GM19328 (cell line): ENCODE measurements around the gene LAPTM5.
"Not testable (repeated sequence)": the region's sequence is repeated elsewhere in the genome, so short reads cannot be mapped to it uniquely, and the experiment has no call there.

ENCODE experiments used
- ATAC-seq: cut with Tn5 transposase; IDR thresholded peaks from one replicate; pipeline ENCODE4 v1.9.1; 2021; ENCODE audit warnings: mild to moderate bottlenecking, moderate library complexity; ENCODE audit not compliant: unreplicated experiment

The LAPTM5 gene

DNA sequence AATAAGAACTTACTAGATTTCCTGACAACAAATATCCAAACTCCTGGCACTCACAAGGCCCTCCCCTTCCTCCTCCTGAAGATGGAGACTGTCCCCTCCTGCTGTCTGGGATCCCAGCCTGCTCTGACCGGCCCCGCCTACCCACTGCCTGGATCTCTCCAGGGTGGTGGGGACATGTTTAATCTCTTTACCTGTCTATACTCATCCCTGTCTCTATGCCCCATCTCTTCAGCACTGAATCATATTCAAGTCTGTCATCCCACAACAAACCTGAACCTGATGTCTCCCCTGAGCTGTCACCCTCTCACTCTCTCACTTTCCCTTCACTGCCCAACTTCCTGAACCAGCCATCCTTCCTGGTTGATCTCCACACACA lies 56.3 kb downstream of the LAPTM5 start:
- ATAC-seq, result no peak

DNA sequence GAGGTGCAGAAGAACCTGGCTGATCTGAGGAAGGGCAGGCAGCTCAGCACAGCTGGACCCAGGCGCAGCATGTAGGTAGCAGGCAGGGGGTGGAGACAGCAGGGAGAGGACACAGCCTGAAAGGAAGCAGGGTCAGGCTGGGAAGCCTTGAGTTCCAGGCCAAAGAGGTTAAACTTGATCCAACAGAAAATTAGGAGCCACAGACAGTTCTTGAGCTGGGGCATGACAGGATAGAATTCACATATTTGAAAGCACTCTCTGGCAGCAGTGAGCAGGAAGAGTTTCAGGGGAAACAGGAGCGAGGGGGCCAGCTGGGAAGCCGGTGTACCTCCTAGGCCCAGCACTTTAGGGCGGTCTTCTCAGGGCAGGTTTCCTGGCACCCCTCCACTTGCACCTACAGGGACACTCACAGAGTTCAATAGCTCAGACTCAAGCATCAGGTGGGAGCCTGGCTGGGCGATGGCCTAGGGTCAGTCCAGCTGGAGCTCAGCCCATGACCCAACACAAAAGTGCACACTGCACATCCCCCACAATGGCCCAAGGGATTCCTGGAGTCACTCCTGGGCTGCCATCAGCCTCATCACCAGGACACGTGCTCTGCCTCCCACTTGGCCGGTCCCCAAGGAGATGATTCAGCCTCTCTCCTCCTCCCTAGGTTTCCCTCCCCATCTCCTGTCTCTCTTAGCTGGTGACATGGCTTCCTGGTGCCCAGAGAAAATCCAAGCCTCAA lies 56.9 kb downstream of the LAPTM5 start:
- ATAC-seq, result no peak

DNA sequence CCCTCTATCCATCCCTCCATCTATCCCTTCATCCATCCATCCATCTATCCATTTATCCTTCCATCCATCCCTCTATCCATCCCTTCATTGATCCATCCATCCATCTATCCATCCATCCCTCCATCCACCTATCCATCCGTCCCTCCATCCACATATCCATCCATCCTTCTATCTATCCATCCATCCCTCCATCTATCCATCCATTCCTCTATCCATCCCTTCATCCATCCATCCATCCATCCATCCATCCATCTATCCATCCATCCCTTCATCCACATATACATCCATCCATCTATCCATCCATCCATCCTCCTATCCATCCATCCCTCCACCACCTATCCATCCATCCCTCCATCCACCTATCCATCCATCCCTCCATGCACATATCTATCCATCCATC lies 57.8 kb downstream of the LAPTM5 start:
- no peak for ATAC-seq

DNA sequence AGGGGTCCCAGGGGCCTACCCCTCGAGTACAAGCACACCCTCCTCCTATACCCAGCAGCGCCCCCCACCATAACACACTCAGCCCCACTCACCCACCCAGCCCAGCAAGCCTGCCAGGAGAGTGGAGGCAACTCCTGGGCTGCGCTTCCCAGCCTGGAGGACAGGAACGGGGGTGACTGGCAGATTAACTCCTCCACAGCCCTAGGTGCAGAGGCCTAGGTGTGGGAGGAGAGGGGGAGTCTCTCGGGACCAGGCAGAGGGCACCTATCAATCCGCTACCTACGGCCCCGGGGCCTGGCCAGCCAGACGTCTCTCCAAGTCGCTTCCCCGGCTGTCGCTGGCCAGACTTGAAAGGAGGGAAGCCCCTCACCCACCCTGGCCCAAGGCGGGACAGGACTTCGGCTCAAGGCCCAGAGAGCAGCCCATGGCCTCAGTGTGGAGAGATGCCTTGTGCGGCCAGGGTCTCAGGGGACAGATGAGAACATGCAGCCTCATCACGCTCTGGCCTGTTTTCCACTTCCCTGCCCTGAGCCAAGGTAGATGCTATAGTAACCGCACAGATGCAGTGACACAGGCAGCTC lies 59.1 kb downstream of the LAPTM5 start:
- ATAC-seq, result no peak

DNA sequence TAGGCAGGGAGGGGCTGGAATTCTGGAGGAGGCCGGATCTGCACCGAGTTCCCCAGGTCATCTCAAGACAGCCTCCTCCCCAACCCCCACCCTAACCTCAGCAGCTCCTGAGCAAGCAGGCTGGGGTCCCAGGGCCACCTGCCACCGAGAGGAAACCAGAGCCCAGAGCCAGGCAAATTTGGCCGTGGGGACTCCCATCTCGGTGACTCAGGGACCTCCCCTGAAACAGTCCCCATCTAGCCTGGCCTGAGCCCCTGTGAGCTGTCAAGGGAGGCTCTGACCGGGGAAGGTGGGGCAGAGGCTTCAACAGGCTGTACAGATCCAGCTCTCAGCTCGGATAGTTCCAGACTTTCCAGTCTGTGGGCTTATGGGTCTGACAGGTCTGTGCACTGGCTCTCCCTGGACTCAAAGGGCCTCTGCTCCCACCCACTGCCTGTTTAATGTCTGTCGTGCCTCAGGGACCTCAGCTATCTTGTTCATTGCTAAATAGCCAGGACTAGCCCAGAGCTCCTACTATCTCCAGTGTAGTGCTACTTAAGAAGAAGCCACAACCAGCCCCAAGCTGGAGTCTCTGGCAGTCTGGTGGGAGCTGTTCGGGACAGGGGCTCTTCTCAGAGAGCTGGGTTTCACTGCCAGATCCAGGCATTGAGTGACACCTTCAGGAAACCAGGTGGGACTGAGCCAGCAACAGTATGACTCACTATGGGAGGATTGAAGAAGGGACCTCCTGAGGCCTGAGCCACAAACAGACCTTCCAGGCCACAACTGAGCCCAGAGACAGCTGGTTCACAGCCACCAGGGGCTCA lies 59.8 kb downstream of the LAPTM5 start:
- ATAC-seq, result no peak

DNA sequence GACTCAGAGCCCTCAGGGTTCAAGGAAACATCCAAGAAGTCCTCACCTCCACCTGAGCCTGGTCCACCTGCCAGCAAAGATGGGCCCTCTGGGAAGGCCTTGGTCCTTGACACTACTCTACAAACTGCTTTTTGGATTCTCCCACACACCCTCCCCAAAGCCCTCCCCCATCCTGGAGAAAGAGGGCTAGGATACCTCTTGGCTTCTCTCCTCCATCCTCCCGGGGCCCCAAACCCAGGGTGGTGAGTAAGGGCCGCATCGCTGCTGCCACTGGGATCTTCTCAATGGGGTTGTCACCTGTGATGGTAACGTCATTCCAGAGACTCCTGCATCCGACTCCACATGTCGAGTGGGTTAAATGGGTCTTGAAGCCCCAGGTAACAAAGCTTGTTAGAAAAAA lies 60.7 kb downstream of the LAPTM5 start:
- ATAC-seq, result no peak

DNA sequence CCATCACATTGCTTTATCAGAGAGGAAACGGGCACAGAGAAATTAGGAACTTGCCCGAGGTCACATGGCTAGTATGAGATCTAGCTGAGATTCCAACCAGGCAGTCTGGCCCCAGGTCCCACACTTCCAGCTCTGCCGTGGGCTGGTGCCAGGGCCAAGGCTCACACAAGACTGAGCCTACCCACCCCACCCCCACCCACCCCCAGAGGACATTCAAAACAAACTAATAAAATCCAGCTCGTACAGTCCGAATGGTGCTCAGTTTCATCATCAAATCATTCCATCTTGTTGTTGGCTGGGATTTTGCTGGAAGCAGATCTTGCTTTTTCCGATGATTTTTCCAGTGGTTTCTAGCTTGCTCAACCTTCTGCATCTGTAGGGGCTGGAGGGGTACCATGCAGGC lies 62.1 kb downstream of the LAPTM5 start:
- ATAC-seq, result no peak

DNA sequence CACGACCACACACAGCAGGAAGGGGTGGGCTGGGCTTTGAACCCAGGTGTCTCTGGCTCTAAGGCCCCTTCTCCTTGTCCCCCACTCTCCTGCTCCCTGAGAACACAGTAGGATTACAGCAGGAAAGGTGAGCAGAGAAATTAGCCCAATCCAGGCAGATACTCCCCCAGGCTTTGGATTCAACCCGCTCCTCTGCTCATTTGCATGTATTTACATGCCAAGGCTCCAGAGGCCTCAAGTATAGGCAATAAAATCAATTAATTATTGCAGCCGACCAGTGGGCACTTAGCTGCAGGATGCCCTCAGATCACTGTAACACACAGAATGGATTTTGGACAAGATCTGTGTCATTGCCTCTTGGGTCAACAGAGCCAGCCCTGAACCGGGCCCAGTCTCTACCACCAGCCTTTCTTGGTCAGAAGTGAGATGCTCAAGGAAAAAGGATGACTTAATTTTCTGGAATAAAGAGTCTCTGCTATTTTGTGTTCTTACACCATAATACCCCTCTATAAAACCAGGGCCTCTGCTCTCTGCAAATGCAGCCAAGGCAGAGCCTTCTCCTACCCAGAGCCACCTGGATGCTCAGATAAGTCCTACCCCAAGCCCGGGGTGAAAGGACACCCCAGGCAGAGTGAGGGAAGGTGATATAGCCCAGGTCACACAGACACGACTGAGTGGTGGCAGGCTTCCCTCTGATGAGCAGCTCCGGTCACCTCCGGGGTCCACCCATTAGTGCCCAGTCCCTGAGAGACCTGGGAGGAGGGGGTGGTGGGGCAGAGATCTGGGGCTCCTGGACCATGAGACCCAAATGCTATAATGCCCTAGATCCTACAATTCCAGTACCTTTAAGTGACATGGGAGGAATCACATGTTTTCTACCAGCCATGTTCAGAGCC lies 63.0 kb downstream of the LAPTM5 start:
- no peak for ATAC-seq

DNA sequence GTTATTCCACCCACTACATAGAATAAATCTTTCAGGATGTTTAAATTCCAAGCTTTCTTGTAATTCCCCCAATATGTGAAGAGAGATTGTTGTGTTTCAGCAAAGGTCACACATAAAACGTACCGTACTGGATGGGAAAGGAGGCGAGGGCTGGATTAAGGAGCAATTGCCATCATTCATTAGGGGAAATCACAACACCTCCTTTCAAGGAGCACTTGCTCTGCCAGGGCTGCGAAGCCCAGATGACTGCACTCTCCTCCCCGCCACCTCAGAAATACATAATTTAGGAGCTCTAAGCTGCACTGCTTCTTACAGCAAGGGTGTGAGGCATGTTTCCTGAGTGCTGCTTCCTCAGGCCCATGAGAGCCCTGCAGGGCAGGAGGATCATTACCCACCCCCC lies 63.8 kb downstream of the LAPTM5 start:
- ATAC-seq, result no peak

DNA sequence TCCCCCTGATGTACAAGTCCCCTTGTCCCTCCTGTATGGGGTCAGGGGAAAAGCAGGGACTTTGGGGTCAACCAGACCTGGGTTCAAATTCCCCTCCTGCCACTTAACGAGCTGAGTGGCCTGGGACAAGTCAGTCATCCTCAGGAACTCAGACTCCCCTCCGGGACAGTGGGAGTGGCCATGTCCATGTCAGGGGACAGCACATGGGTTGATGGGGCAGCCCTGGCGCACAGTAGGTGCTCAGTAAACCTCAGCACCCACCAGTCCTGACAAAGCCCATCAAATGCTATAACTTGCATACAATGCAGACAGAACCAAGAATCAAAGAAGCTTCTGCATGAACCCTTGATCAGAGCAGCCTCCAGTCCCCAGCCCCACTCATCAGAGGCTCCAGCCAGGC lies 64.2 kb downstream of the LAPTM5 start:
- ATAC-seq, result no peak

DNA sequence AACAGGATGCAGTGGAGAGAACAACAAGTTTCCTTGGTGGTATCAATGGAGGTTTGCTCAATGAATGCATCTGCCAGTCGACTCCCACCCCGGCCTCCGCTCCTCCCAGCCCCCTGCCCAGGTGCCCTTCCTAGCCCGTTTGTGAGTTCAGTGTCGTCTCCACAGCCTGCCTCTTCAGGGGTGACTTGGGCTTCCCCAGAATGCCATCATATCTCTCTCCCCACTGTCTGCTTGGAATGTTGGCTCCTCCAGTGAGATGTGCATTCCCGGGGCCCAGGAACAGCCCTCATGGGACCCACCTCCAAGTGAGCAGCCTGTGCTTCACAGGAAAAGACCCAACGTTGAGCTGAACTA lies 64.6 kb downstream of the LAPTM5 start:
- no peak for ATAC-seq

DNA sequence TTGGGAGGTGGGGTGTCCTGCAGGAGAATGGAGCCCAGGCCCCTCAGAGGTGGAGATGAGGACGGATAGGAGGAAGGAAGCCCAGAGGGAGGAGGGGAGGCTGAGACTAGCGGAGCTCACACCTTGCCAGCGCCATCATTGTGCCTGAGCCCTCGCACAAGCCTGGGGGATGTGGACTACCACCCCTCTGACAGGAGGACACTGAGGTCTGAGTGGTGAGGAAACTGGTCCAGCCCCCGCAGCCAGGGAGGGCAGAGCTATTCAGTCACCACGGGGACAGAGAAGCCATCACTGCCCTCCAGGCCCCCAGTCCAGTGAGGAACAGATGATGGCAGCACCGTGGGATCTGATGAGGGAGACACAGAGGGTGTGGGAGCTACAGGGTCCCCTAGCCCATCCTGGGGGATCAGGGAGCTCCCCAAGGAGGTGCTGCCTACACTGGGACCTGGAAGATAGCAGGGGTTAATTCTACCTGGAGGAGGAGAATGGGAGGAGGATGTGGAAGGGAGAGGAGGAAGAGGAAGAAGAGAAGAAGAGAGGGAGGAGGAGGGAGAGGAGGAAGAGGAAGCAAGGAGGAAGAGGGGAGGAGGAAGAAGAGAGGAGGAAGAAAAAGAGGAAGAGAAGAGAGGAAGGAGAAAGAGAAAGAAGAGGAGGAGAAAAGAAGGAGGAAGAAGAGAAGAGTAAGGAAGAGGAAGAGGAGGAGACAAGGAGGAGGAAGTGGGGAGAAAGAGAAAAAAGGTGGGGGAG lies 65.2 kb downstream of the LAPTM5 start:
- no peak for ATAC-seq

DNA sequence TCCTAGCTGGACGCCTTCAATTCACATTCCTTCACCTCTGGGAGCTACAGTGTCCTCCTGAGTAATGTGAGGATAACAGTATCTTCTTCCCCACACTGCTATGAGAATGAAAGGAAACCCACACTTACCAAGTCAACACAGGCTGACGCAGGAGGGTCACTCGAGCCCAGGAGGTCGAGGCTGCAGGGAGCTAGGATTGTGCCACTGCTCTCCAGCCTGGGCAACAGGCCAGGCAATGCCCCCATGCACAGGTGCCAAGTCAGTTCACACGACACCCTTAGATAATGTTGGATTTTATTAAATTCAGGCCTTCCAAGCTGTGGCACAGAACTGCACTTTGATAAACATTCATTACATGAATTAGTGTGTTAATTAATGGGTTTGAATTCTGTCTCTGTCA lies 66.1 kb downstream of the LAPTM5 start:
- ATAC-seq, result no peak

DNA sequence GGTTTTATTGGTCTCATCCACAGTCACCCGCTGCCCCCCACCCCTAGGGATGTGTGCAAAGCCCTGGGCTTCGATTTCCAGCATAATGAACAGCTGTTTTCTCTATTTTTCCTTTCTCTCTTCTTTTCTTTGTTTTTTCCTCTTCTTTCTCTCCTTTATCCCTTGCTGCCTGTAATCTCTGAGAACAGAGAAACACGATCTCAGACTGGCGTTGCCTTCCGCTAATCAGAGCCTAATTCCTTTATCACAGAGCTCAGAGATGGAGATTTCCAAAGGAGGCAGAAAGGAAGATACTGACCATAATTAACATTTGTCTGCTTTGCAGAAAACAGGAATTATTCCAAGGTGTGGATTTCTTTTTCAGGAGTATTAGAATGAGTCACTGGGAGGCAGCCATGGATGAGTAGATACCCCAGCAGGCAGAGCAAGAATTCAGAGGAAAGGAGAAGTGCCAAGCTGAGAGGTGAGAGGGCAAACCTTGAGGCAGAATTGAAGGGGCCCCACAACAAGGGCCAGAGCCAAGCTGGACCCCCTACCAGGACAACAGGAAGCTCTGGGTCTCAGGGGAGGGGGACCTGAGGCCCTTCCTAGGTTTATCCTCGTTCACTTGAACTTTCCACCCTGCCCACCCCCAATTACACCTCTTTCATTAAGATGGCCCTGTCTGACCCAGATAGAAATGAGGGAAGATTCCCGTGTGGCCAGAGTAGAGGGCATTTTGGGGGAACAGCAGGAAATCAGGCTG lies 67.5 kb downstream of the LAPTM5 start:
- no peak for ATAC-seq

DNA sequence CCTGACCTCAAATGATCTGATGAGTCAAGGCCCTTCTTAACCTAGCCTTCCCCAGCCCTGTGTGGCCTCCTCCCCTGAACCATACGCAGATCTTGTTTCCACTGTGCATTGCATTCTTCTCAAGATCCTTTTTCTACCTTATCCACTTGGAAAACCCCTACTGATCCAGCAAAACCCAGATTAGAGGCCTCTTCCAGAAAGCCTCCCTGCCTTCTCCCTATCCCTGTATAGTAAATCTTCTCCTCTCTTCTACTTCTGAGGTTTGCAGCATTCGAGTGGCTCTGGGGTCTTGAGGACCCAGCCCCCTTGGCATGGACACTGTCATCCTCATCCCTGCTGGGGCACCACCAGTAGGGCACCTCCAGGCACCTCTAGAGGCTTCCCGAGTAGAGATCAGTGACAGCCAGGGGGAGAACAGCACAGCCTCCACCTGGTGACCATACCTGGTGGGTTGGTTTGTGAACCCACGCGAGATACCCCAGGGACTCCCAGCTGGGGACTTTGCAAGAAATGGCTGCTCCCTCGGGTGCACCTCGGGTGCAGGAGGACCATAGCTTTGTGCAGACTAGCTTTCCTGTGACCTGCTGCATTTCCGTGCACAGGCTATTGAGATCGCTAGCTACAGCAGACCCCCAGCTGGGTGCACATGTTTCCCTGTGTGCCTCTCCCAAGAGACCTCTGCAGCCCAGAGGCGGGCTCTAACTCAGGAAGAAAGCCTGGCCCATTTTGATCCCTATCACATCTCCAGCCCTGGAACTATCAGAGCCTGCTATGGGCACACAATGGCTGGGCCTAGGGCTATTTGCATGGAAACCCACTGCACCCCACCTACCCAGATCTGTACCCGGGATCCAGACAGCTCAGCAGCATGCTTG lies 68.4 kb downstream of the LAPTM5 start:
- ATAC-seq, result no peak

DNA sequence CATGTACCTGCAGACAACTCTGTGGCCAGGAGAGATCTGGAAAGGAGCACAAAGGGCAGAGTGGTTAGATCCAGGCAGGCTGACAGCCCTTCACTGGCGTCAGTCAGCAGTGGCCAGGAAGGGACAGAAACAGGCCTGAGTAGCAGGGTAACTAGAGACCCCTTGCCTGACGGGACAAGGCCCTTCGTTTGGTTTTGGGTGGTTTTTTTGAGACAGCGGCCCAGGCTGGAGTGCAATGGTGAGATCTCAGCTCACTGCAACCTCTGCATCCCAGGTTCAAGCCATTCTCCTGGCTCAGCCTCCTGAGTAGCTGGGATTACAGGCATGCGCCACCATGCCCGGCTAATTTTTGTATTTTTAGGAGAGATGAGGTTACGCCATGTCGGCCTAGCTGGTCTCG lies 69.1 kb downstream of the LAPTM5 start:
- not testable (repeated sequence) for ATAC-seq

DNA sequence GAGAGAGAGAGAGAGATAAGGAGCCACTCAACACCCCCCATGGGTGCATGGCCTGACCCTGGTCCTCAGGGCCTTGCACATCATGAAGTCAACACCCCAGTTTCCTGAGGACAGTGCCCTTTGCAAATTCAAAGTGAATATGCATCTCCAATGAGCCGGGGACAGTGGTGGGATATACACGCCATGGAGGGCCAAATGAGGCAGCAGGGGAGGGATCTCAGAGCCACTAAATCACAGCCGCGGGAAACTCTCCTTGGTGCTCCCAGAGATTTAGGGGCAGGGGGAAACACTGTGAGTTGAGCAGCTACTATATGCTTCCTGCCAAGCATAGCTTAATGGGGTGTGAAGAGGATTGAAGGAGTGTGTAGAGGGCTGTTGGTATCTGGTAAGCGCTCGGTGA lies 69.7 kb downstream of the LAPTM5 start:
- no peak for ATAC-seq

DNA sequence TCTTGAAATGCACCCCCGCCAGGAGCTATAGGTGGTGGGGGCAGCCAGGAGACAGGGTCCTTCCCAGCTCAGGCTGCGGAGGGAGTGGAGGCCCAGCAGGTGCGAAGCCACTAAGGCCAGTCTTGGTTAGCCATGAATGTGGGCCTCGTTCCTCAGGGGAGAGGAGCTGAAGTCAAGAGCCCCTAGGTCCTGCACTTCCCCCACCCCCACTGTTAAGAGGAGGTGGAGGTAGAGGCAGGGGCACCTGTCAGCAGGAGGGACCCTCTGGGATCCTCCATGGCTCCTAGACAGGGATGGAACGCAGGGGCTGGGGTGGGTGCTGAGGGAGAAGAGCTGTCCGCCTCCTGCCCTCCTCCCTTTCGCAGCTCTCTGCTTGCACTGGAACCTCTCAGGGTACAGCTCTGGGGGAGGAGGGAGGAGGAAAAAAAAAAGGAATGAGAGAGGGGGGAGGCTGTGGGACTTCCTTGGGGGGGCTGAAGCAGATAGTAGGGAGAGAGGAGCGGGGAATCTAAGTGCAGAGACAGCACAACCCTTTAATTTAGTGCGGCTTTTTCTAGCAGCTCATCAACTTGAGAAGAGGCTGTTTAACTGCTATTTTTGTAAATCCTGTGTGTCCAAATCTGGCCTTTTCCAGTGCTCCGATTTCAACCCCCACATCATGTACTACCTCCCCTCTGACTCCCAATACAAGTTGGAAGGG lies 71.2 kb downstream of the LAPTM5 start:
- no peak for ATAC-seq
